HG03571 (cell line): ENCODE measurements around the gene CFAP73.
A peak's percentile ranks its signal among the peaks of the same experiment; 100 is the strongest.

ENCODE experiments used
- ATAC-seq: cut with Tn5 transposase; IDR thresholded peaks from one replicate; pipeline ENCODE4 v1.9.1; 2021; ENCODE audit not compliant: unreplicated experiment

The CFAP73 gene

GRCh38 chr12:113163030-113163360, 13.5 kb downstream of the CFAP73 start:
- no peak for ATAC-seq

- ATAC-seq, result no peak
Observed at GRCh38 chr12:113164014-113164413, 14.5 kb downstream of the CFAP73 start.

- ATAC-seq, result no peak
Observed at GRCh38 chr12:113165521-113166450, 16.3 kb downstream of the CFAP73 start.

GRCh38 chr12:113167868-113168267, 18.3 kb downstream of the CFAP73 start:
- ATAC-seq, result no peak

- no peak for ATAC-seq
Observed at GRCh38 chr12:113169697-113170096, 20.2 kb downstream of the CFAP73 start.

- no peak for ATAC-seq
Observed at GRCh38 chr12:113170457-113170856, 20.9 kb downstream of the CFAP73 start.

GRCh38 chr12:113170926-113171325, 21.4 kb downstream of the CFAP73 start:
- ATAC-seq, result no peak

GRCh38 chr12:113171543-113171942, 22.0 kb downstream of the CFAP73 start:
- ATAC-seq, result no peak

- no peak for ATAC-seq
Observed at GRCh38 chr12:113172185-113172584, 22.7 kb downstream of the CFAP73 start.

- no peak for ATAC-seq
Observed at GRCh38 chr12:113173081-113173698, 23.7 kb downstream of the CFAP73 start.

GRCh38 chr12:113174461-113175384, 25.2 kb downstream of the CFAP73 start:
- peak; percentile 44 for ATAC-seq

GRCh38 chr12:113179023-113179422, 29.5 kb downstream of the CFAP73 start:
- no peak for ATAC-seq

GRCh38 chr12:113180333-113180732, 30.8 kb downstream of the CFAP73 start:
- no peak for ATAC-seq

GRCh38 chr12:113181975-113182374, 32.5 kb downstream of the CFAP73 start:
- no peak for ATAC-seq

- no peak for ATAC-seq
Observed at GRCh38 chr12:113183030-113183589, 33.6 kb downstream of the CFAP73 start.

- ATAC-seq, result peak; percentile 51
Observed at GRCh38 chr12:113184098-113184899, 34.8 kb downstream of the CFAP73 start.

GRCh38 chr12:113184900-113185179, 35.3 kb downstream of the CFAP73 start:
- peak; percentile 70 for ATAC-seq

- ATAC-seq, result peak; percentile 42
Observed at GRCh38 chr12:113185180-113186032, 35.9 kb downstream of the CFAP73 start, which contains the start of the genes DDX54 and RITA1. Gene DDX54 (minus strand): TSS chr12:113185478. CDS start chr12:113185451, 27 bp downstream. Gene RITA1 (plus strand): TSS chr12:113185721. CDS start chr12:113186747, 1,026 bp downstream.

- ATAC-seq, result no peak
Observed at GRCh38 chr12:113186033-113186365, 36.5 kb downstream of the CFAP73 start.
